Measurements from ENCODE around the gene DHX8.

- TF ChIP-seq YY1 (IDR thresholded peaks at IDR 0.05; ENCODE audit: extremely low read depth, insufficient replicate concordance, low read depth, low read length) (no peak), CBX3 (IDR thresholded peaks at IDR 0.05; ENCODE audit: low read depth) (no peak), CTCF (IDR thresholded peaks at IDR 0.05 in 2 of 3, conservative IDR thresholded peaks at IDR 0.05 in 1 of 3; ENCODE audit: borderline replicate concordance in 1 of 3, insufficient read depth in 1 of 3, low read depth in 2 of 3, low read length in 2 of 3) (no peak), EZH2phosphoT487 (IDR thresholded peaks at IDR 0.05; ENCODE audit: borderline replicate concordance) (no peak), JUND (IDR thresholded peaks at IDR 0.05) (no peak)
Measured at GRCh38 chr17:43517615-43518386, 34.0 kb downstream of the DHX8 start.

Data from HCT116 (cell line).